AG04449 (cell line): Measurements from ENCODE around the gene INPP5D.

ENCODE experiments used
- CTCF ChIA-PET: fragments of 350-600 bp; formaldehyde crosslinking; extraction: SDS; loops from one replicate; lab custom pipeline; 2021; ENCODE audit warnings: antibody characterized with exemption; lab: Yijun Ruan, JAX
- POLR2A ChIA-PET: fragments of 400-600, 350-600 bp; formaldehyde crosslinking; extraction: SDS; loops from one replicate; lab custom pipeline; 2020; ENCODE audit warnings: antibody characterized with exemption, inconsistent platforms; lab: Yijun Ruan, JAX
- DNase-seq: peaks from one replicate; pipeline ENCODE4 v3.0.0-alpha.2; 2010; ENCODE audit warnings: low read depth, low spot score
- H3K4me3 ChIP-seq: 2 replicates; pipeline ENCODE4 v1.5.1; 2011; ENCODE audit warnings: low read depth, mild to moderate bottlenecking, control low read depth, low read length
- TF ChIP-seq, protein P1 (sequence below): IDR thresholded peaks from one replicate; pipeline ENCODE4 v1.5.1; 2011; ENCODE audit warnings: mild to moderate bottlenecking, moderate library complexity, low read length, control low read depth, inconsistent platforms; ENCODE audit not compliant: insufficient read depth; ENCODE audit errors: missing control alignments

Gene INPP5D

DNA sequence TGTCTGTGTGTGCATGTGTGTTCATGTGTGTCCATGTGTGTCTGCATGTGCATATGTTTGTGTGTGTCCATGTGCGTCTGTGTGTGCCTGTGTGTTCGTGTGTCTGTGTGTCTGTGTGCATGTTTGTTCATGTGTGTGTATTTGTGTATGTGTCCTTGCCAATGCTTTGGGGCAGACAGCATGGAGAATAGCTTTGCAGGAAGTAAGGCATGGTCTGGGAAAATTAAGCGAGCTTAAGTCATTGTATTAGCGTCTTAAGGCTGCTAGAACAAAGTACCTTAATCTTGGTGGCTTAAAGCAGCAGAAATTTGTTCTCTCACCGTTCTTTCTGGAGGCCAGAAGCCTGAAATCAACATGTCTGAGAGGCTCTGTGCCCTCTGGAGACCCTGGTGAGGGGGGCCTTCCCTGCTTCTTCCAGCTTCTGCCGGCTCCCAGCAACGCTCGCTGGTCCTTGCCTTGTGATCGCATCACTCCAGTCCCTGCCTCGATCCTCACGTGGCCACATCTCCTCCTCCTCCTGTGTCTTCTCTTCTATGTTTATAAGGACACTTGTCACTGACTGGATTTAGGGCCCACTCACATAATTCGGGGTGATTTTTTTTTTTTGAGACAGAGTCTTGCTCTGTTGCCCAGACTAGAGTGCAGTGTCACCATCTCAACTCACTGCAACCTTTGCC, 23.8 kb upstream of the INPP5D start:
- no peak overlapping the region for H3K4me3 ChIP-seq
- POLR2A ChIA-PET, result no interaction called here
- TF ChIP-seq, protein P1, sequence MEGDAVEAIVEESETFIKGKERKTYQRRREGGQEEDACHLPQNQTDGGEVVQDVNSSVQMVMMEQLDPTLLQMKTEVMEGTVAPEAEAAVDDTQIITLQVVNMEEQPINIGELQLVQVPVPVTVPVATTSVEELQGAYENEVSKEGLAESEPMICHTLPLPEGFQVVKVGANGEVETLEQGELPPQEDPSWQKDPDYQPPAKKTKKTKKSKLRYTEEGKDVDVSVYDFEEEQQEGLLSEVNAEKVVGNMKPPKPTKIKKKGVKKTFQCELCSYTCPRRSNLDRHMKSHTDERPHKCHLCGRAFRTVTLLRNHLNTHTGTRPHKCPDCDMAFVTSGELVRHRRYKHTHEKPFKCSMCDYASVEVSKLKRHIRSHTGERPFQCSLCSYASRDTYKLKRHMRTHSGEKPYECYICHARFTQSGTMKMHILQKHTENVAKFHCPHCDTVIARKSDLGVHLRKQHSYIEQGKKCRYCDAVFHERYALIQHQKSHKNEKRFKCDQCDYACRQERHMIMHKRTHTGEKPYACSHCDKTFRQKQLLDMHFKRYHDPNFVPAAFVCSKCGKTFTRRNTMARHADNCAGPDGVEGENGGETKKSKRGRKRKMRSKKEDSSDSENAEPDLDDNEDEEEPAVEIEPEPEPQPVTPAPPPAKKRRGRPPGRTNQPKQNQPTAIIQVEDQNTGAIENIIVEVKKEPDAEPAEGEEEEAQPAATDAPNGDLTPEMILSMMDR, result no peak
- CTCF ChIA-PET, result interaction anchor here (1.3 kb wide), 1 partner anchor 18 kb away, joined by 3 read pairs; no protein-coding TSS in a partner anchor
- DNase-seq, result no peak

DNA sequence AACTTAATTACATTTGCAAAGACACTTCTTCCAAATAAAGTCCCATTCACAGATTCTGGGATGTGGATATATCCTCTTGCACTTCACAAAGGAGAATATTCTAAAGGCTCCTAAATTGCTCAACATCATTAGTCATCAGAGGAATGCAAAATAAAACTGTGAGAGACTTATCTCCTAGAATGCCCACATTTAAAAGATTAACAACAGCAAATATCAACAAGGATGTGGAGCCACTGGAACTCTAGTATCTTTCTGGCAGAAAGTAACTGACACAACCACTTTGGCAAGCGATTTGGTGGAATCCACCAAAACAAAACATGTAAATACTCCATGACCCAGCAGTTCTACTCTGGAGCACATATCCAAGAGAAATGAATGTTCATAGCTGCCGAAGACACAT, 23.1 kb upstream of the INPP5D start:
- TF ChIP-seq, protein P1, result no peak
- CTCF ChIA-PET, result interaction anchor here (0.6 to 1.3 kb wide), 2 partner anchors 17 to 340 kb away, joined by 3 read pairs; no protein-coding TSS in a partner anchor
- no peak for DNase-seq
- H3K4me3 ChIP-seq, result no peak overlapping the region
- POLR2A ChIA-PET, result no interaction called here

DNA sequence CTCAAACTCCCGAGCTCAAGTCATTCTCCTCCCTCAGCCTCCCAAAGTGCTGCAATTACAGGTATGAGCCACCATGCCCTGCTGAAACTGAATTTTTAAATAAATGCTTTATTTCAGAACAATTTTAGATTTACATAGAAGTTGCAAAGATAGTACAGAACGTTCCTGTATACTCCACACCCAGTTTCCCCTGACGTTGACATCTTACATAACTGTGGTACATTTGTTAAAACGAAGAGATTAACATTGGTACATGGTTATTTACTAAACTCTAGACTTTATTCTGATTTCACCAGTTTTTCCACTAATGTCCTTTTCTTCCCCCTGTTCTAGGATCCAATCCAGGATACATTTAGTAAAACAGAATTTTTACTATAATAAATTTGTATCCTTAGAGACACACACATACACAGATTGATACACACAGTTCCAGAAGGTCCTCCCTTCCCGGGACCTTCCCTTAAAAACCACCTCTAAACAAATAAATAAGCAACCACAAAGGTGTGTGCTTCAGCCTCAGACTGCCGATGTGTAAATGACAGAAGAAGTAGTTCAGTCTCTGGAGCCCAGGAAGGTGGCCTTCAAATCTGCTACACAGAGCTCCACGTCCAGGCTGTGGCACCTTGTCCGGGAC, 20.8 kb upstream of the INPP5D start:
- TF ChIP-seq, protein P1, result no peak
- no peak overlapping the region for H3K4me3 ChIP-seq
- DNase-seq, result no peak
- ChIA-PET POLR2A (no interaction called here), CTCF (no interaction called here)

DNA sequence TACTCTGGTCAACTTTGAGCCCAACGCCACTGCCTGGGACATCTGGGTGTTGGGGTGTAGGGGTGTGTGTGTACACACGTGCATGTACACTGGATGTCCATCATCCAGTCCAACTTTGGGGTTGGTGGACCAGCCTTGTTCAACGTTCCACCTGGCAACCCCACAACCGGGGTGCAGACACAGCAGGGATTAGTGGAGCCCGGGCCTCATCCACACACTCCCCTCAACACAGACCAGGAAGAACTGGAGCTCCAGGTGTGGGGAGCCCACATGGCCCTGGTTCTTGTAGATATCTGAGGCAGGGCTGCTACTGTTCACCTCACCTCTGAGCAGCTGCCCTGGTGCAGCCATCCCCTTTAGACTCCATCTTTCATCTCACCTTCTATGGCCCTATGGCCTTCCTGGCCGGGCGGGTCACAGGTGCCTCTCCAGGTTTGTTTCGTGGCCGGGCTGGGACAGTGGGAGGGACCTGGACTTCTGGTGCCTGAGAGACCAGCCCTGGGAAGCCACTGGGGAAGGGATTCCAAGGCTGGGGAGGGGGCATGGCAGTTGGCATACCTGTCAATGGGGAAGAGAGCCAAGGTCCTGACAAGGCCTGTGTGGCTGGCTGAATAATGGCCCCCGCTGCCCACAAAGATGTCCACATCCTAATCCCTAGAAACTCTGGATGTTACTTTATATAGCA, 20.2 kb upstream of the INPP5D start:
- ChIA-PET CTCF (interaction anchor here (0.8 to 2.1 kb wide), 2 partner anchors 13 to 15 kb away, joined by 4 to 7 read pairs; no protein-coding TSS in a partner anchor), POLR2A (no interaction called here)
- H3K4me3 ChIP-seq, result no peak overlapping the region
- TF ChIP-seq, protein P1, result no peak
- DNase-seq, result no peak

DNA sequence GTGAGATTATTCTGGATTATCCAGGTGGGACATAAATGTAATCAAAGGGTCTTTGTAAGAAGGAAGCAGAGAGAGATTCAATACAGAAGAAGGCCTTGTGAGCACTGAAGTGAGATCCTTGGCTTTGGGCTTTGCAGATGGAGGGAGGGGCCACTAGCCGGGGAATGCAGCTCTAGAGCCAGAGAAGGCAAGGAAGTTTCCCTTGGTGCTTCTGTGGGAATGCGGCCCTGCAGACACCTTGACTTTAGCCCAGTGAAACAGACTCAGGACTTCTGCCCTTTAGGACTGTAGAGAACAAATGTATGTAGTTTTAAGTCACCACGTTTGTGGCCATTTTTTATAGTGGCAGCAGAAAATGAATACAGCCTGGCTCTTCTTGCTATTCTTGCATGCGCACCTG, 19.6 kb upstream of the INPP5D start:
- DNase-seq, result no peak
- H3K4me3 ChIP-seq, result no peak overlapping the region
- ChIA-PET CTCF (interaction anchor here (0.8 to 2.1 kb wide), 4 partner anchors 11 to 24 kb away, joined by 3 to 7 read pairs (median 4); no protein-coding TSS in a partner anchor), POLR2A (no interaction called here)
- TF ChIP-seq, protein P1, result no peak

DNA sequence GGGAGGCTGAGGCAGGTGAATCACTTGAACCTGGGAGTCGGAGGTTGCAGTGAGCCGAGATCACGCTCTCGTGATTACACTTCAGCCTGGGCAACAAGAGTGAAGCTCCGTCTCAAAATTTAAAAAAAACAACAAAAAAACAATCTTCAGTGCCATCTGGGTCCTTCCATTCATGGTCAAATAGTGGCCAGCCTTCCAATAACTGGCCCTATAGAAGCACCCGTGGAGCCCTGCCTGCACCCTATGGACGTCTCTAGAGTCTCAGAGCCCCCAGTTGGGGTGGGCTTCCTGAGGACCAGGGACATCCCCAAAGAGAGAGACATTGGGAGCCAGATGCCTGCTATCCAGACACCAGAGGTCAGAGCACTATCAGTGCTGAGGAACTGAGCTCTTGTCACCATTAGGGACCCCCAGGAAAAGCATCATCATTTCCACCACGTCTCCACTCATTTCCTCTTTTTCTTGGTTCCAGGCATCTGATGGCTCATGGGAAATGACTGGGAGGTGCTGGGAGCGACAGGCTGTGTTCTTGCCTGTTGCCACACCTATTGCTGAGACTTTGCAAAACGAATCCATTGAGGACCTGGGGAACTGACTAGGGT, 18.3 kb upstream of the INPP5D start:
- CTCF ChIA-PET, result interaction anchor here (1.0 to 2.1 kb wide), 4 partner anchors 12 to 209 kb away, joined by 4 to 7 read pairs (median 7); partner anchors contain the start of gene ATG16L1
- TF ChIP-seq, protein P1, result no peak
- no peak for DNase-seq
- POLR2A ChIA-PET, result no interaction called here
- no peak overlapping the region for H3K4me3 ChIP-seq
